Ovary (tissue), 3 donors: Measurements from ENCODE around the gene LCE3A.

Source experiments
- CTCF ChIP-seq, 3 donors: fragments of 450-650 bp in 2 of 3; fragments of 200-600 bp in 1 of 3; IDR thresholded peaks; one replicate each; pipeline versions ENCODE4 v1.5.1 to v1.8.0; 2016 to 2022; ENCODE audit warnings: antibody characterized with exemption in 3 of 3, mild to moderate bottlenecking in 1 of 3
- EP300 ChIP-seq: sonication (generic); formaldehyde crosslinking; IDR thresholded peaks from one replicate; pipeline ENCODE4 v1.6.1; 2017; ENCODE audit warnings: antibody characterized with exemption
- POLR2A ChIP-seq: fragments of 450-650 bp; IDR thresholded peaks from one replicate; pipeline ENCODE4 v1.6.1; 2017; ENCODE audit warnings: antibody characterized with exemption, mild to moderate bottlenecking, moderate library complexity
- donor health status: DM: no; HTN: no; CAD: no.

- no peak for TF ChIP-seq POLR2A
- TF ChIP-seq EP300 = no peak
- no peak for TF ChIP-seq CTCF (IDR thresholded peaks at IDR 0.05)
Observed at GRCh38 chr1:152585586-152585985, 37.3 kb downstream of the LCE3A start.
